Ishikawa (cell line): ENCODE results near the gene THRB.

ENCODE experiments used
- CEBPB ChIP-seq: IDR thresholded peaks from 2 replicates; pipeline ENCODE4 v1.6.1; 2012
- CREB1 ChIP-seq: IDR thresholded peaks from 2 replicates; pipeline ENCODE4 v1.6.1; 2012; ENCODE audit warnings: low read depth
- EGR1 ChIP-seq: IDR thresholded peaks from 2 replicates; pipeline ENCODE4 v1.6.1; 2012
- EP300 ChIP-seq: IDR thresholded peaks from 2 replicates; pipeline ENCODE4 v1.6.1; 2012; ENCODE audit warnings: borderline replicate concordance
- FOXM1 ChIP-seq: IDR thresholded peaks from 2 replicates; pipeline ENCODE4 v1.6.1; 2012; ENCODE audit warnings: low read depth, borderline replicate concordance
- NFIC ChIP-seq: IDR thresholded peaks from 2 replicates; pipeline ENCODE4 v1.6.1; 2012
- RAD21 ChIP-seq: IDR thresholded peaks from 2 replicates; pipeline ENCODE4 v1.6.1; 2012; ENCODE audit warnings: low read depth
- TAF1 ChIP-seq: IDR thresholded peaks from 2 replicates; pipeline ENCODE4 v1.6.1; 2012; ENCODE audit warnings: low read depth, mild to moderate bottlenecking
- TCF12 ChIP-seq: IDR thresholded peaks from 2 replicates; pipeline ENCODE4 v1.6.1; 2012; ENCODE audit warnings: low read depth
- TEAD4 ChIP-seq: IDR thresholded peaks from 2 replicates; pipeline ENCODE4 v1.6.1; 2012
- YY1 ChIP-seq: IDR thresholded peaks from 2 replicates; pipeline ENCODE4 v1.6.1; 2012; ENCODE audit warnings: low read depth
- ZBTB7A ChIP-seq: IDR thresholded peaks from 2 replicates; pipeline ENCODE4 v1.6.1; 2012; ENCODE audit warnings: low read depth
- TF ChIP-seq, protein P1 (sequence below): IDR thresholded peaks from 2 replicates; pipeline ENCODE4 v1.6.1; 2012
- TF ChIP-seq, protein P2 (sequence below): IDR thresholded peaks from 2 replicates; pipeline ENCODE4 v1.6.1; 2012
- TF ChIP-seq, protein P3 (sequence below): IDR thresholded peaks from 2 replicates; pipeline ENCODE4 v1.6.1; 2012; ENCODE audit warnings: low read depth, mild to moderate bottlenecking

THRB gene

DNA sequence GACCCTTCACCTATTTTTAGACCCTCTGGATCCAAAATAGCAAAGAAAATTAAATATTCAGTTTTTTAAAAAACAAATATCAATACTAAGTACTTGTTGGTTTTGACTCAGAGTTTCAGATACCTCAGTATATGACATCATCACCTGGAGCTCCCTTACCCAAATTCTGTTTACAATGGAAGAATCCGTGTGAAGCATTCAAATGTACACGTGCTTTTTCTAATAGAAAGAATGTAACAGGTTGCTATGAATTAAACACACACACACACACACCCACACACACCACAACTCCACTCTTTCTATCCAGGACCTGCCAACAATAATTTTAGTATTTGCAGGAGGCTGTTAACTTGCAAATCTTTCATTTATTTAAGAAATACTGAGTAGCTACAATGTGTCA lies 221.8 kb downstream of the THRB start:
- TF ChIP-seq, protein P1, sequence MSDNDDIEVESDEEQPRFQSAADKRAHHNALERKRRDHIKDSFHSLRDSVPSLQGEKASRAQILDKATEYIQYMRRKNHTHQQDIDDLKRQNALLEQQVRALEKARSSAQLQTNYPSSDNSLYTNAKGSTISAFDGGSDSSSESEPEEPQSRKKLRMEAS, result 0 out of 2 replicates have a peak, but pooled peaks have one; percentile 30
- TF ChIP-seq YY1, result no peak
- TF ChIP-seq EP300, result no peak
- TF ChIP-seq FOXM1, result no peak
- TF ChIP-seq, protein P2, sequence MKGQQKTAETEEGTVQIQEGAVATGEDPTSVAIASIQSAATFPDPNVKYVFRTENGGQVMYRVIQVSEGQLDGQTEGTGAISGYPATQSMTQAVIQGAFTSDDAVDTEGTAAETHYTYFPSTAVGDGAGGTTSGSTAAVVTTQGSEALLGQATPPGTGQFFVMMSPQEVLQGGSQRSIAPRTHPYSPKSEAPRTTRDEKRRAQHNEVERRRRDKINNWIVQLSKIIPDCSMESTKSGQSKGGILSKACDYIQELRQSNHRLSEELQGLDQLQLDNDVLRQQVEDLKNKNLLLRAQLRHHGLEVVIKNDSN, result no peak

DNA sequence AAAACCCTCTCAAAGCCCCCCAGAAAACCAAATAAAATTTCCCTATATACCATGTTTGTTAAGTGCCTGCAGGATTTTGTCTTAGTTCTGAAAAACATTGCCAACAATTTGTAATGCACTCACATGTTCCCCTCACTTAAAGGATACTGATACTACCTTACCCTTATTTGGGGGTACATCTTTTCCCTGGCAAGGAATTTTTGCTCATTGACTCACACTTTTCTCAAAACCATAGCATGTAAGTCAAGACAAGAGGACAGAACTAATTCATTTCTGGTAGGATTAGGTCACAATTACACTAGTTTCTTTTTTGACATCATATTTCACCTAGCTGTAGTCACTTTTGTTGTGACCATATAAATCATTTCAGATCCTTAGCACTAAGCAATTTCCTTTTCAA lies 222.2 kb downstream of the THRB start:
- TF ChIP-seq EGR1 (no peak), FOXM1 (no peak), TCF12 (no peak), YY1 (no peak), RAD21 (no peak), TEAD4 (no peak), CREB1 (no peak), NFIC (no peak), TAF1 (no peak), EP300 (no peak), CEBPB (no peak), ZBTB7A (no peak)
- TF ChIP-seq, protein P2, result no peak
- TF ChIP-seq, protein P1, result no peak
- TF ChIP-seq, protein P3, sequence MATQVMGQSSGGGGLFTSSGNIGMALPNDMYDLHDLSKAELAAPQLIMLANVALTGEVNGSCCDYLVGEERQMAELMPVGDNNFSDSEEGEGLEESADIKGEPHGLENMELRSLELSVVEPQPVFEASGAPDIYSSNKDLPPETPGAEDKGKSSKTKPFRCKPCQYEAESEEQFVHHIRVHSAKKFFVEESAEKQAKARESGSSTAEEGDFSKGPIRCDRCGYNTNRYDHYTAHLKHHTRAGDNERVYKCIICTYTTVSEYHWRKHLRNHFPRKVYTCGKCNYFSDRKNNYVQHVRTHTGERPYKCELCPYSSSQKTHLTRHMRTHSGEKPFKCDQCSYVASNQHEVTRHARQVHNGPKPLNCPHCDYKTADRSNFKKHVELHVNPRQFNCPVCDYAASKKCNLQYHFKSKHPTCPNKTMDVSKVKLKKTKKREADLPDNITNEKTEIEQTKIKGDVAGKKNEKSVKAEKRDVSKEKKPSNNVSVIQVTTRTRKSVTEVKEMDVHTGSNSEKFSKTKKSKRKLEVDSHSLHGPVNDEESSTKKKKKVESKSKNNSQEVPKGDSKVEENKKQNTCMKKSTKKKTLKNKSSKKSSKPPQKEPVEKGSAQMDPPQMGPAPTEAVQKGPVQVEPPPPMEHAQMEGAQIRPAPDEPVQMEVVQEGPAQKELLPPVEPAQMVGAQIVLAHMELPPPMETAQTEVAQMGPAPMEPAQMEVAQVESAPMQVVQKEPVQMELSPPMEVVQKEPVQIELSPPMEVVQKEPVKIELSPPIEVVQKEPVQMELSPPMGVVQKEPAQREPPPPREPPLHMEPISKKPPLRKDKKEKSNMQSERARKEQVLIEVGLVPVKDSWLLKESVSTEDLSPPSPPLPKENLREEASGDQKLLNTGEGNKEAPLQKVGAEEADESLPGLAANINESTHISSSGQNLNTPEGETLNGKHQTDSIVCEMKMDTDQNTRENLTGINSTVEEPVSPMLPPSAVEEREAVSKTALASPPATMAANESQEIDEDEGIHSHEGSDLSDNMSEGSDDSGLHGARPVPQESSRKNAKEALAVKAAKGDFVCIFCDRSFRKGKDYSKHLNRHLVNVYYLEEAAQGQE, result no peak

DNA sequence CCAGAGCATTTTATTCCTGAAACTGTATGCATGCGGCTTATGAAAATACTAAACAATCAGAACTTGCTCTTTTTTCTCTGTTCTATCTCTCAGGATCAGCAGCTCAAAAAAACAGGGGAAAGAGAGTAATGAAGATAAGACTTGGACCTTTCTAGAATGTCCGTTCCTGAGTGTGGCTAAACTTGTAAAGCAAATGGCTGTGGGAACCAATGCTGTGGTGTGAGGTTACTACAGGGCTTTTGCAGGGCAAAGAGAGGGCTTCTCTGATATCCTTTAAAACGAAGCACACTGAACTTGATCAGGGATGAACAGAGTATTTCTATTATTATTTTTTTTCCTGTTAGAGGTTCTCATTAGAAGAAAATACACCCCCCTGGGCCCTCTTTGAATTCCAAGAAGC lies 223.4 kb downstream of the THRB start:
- no peak for TF ChIP-seq EP300
- no peak for TF ChIP-seq ZBTB7A
- TF ChIP-seq TAF1, result no peak
- TF ChIP-seq RAD21, result no peak
- no peak for TF ChIP-seq EGR1
- TF ChIP-seq CREB1, result no peak

DNA sequence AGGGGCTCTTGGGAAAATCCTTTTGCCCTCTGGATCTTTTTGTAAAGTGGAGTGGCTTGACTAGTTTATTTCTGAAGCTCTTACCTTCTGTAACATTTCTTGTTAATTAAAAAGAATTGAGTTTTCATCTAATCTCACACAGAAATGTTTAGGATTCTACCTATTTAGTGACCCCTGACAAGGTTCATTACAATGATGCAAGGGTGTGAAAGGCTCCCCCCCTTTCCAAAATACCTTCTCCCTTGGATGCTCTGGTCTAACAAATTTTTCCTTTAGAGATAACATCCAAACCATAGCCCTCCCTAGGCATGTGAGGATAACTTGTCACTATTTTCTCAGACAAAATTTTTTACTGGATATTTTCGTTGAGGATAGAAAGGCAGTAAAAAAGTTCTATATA lies 223.9 kb downstream of the THRB start:
- TF ChIP-seq ZBTB7A (no peak), CREB1 (no peak), TEAD4 (no peak), FOXM1 (no peak), RAD21 (no peak)
- TF ChIP-seq, protein P2, result no peak
- TF ChIP-seq, protein P3, result no peak

DNA sequence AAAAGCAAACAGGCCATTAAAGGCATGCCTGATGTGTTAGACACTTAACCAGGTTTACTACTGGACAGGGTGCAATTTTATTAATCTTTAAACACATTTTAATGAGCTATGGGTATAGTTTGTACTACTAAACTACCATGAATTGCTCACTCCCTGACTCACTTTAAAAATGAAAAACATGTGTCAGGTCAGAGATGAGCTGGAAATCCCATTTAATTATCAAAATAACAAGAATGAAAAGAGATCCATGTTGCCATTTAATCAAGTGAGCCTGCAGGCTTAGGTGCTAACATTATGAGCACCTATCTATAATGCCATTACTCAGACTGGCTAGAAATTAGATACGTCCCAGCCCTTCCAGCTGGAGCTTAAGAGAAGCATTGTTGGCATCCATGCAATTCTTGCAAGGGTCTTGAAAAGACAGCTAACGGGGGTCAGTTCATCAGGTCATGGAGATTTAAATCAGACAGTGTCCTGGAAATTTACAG lies 224.4 kb downstream of the THRB start:
- TF ChIP-seq TEAD4, result no peak
- no peak for TF ChIP-seq TAF1
- no peak for TF ChIP-seq RAD21
- no peak for TF ChIP-seq CEBPB
- no peak for TF ChIP-seq YY1
- TF ChIP-seq, protein P2, result no peak
- TF ChIP-seq, protein P1, result no peak
- TF ChIP-seq, protein P3, result no peak
- no peak for TF ChIP-seq FOXM1
